Common myeloid progenitor, CD34-positive (primary cell): Measurements from ENCODE around the gene NUDT9.
"Not testable (repeated sequence)": the region's sequence is repeated elsewhere in the genome, so short reads cannot be mapped to it uniquely, and the experiment has no call there.

Experiments
- CTCF ChIA-PET: fragments of 350-600 bp; sonication (Branson Sonifier 250); formaldehyde crosslinking; loops from one replicate; lab custom pipeline; 2021; ENCODE audit warnings: antibody characterized with exemption; lab: Charles Lee
- POLR2A ChIA-PET: fragments of 350-600 bp; sonication (Branson Sonifier 250); formaldehyde crosslinking; loops from one replicate; lab custom pipeline; 2021; ENCODE audit warnings: antibody characterized with exemption; lab: Charles Lee
- DNase-seq, 3 donors: peaks; one replicate each; pipeline versions ENCODE4 v3.0.0 to v3.0.0-alpha.2; 2013
- H3K27ac ChIP-seq, 2 experiments: 1 replicate in 1 of 2; 2 replicates in 1 of 2; pipeline ENCODE4 v1.7.0; 2013; ENCODE audit warnings: inconsistent platforms in 2 of 2, low read length in 2 of 2, mild to moderate bottlenecking in 2 of 2, low read depth in 1 of 2, moderate library complexity in 1 of 2; ENCODE audit not compliant: severe bottlenecking in 2 of 2, insufficient read depth in 1 of 2, poor library complexity in 1 of 2
- H3K27me3 ChIP-seq, 5 experiments: replicated peaks in 2 of 5; 1 replicate in 3 of 5; 2 replicates in 2 of 5; pipeline versions ENCODE4 v1.6.1 to v1.7.0; 2013; ENCODE audit warnings: low read length in 4 of 5, mild to moderate bottlenecking in 2 of 5, moderate library complexity in 2 of 5, inconsistent platforms in 1 of 5; ENCODE audit not compliant: insufficient read depth in 5 of 5, control insufficient read depth in 4 of 5
- H3K36me3 ChIP-seq, 4 experiments: 1 replicate in 2 of 4; 2 replicates in 2 of 4; pipeline versions ENCODE4 v1.6.1 to v1.7.0; 2013; ENCODE audit warnings: low read length in 3 of 4, control low read depth in 1 of 4, mild to moderate bottlenecking in 1 of 4; ENCODE audit not compliant: control insufficient read depth in 4 of 4, insufficient read depth in 4 of 4
- H3K4me1 ChIP-seq, 4 experiments: 1 replicate in 3 of 4; 2 replicates in 1 of 4; pipeline versions ENCODE4 v1.6.1 to v1.7.1; 2013; ENCODE audit warnings: low read length in 3 of 4, mild to moderate bottlenecking in 3 of 4, control low read depth in 1 of 4, inconsistent platforms in 1 of 4, moderate library complexity in 1 of 4; ENCODE audit not compliant: control insufficient read depth in 4 of 4, insufficient read depth in 4 of 4; ENCODE audit errors: control extremely low read depth in 1 of 4
- H3K4me3 ChIP-seq, 7 experiments: 1 replicate in 4 of 7; 2 replicates in 3 of 7; pipeline versions ENCODE4 v1.5.1 to v1.7.0; 2013; ENCODE audit warnings: mild to moderate bottlenecking in 7 of 7, low read length in 6 of 7, moderate library complexity in 6 of 7, inconsistent platforms in 2 of 7, low read depth in 2 of 7, control low read depth in 1 of 7; ENCODE audit not compliant: insufficient read depth in 4 of 7, control insufficient read depth in 1 of 7; ENCODE audit errors: extremely low read depth in 1 of 7
- H3K9me3 ChIP-seq, 5 experiments: 1 replicate in 4 of 5; 2 replicates in 1 of 5; pipeline versions ENCODE4 v1.6.1 to v1.7.1; 2013; ENCODE audit warnings: low read length in 4 of 5, mild to moderate bottlenecking in 2 of 5, inconsistent platforms in 1 of 5, low read depth in 1 of 5, moderate library complexity in 1 of 5; ENCODE audit not compliant: control insufficient read depth in 4 of 5, insufficient read depth in 2 of 5; ENCODE audit errors: control extremely low read depth in 1 of 5
- WGBS: methylation state at CpG from one replicate; pipeline ENCODE4 v1.1.5; 2013; ENCODE audit not compliant: insufficient coverage; 5-methylcytosine and 5-hydroxymethylcytosine counted together

The NUDT9 gene

GRCh38 chr4:87445964-87446363 is 23.6 kb downstream of the NUDT9 start:
- POLR2A ChIA-PET: interaction anchor here (0.6 kb wide), 1 partner anchor 64 kb away, joined by 3 read pairs; no protein-coding TSS in a partner anchor
- 43% methylated on average over 2 of the region's 3 CpGs for WGBS

GRCh38 chr4:87446375-87446774 is 24.0 kb downstream of the NUDT9 start:
- not testable (repeated sequence) for DNase-seq, H3K27me3 ChIP-seq, H3K4me3 ChIP-seq, H3K4me1 ChIP-seq, H3K27ac ChIP-seq, H3K9me3 ChIP-seq
- ChIA-PET POLR2A (interaction anchor here (0.6 kb wide), 1 partner anchor 65 kb away, joined by 3 read pairs; no protein-coding TSS in a partner anchor), CTCF (interaction anchor here (1.0 to 1.2 kb wide), 2 partner anchors 18 to 21 kb away, joined by 3 read pairs; no protein-coding TSS in a partner anchor)
- WGBS: 100% methylated on average over 1 of the region's 6 CpGs
- H3K36me3 ChIP-seq: peaks cover 18 to 29% (median 25%) of the 10 kb centered on the region in 4 experiments

More at GRCh38 chr4:87445964-87446363, 23.6 kb downstream of the NUDT9 start:
- Histone ChIP-seq H3K36me3 (peaks cover 15 to 29% (median 23%) of the 10 kb centered on the region in 4 experiments), H3K27me3 (no peaks in the 10 kb centered on the region), H3K27ac (no peak overlapping the region), H3K4me1 (no peaks in the 10 kb centered on the region), H3K9me3 (no peaks in the 10 kb centered on the region), H3K4me3 (no peak overlapping the region)
- DNase-seq: no peak
- CTCF ChIA-PET: interaction anchor here (0.6 to 1.2 kb wide), 2 partner anchors 21 to 70 kb away, joined by 3 read pairs; no protein-coding TSS in a partner anchor

GRCh38 chr4:87451537-87451936 is 29.2 kb downstream of the NUDT9 start:
- POLR2A ChIA-PET: no interaction called here
- CTCF ChIA-PET: interaction anchor here (1.2 to 1.4 kb wide), 4 partner anchors 8 to 76 kb away, joined by 3 to 4 read pairs (median 4); no protein-coding TSS in a partner anchor

GRCh38 chr4:87458913-87459312 is 36.5 kb downstream of the NUDT9 start:
- CTCF ChIA-PET: interaction anchor here (2.2 to 3.1 kb wide), 2 partner anchors 8 to 83 kb away, joined by 8 to 14 read pairs; no protein-coding TSS in a partner anchor
- POLR2A ChIA-PET: no interaction called here
- Histone ChIP-seq H3K4me3 (no peak overlapping the region), H3K36me3 (peaks cover 0 to 18% (median 11%) of the 10 kb centered on the region in 4 experiments), H3K27ac (no peak overlapping the region), H3K9me3 (peaks cover 0 to 3% (median 0%) of the 10 kb centered on the region in 5 experiments), H3K4me1 (no peaks in the 10 kb centered on the region), H3K27me3 (no peaks in the 10 kb centered on the region)
- WGBS: no CpG with 5 or more reads among the region's 4 CpGs
- DNase-seq: no peak

More at GRCh38 chr4:87451537-87451936, 29.2 kb downstream of the NUDT9 start:
- no peak overlapping the region for H3K4me3 ChIP-seq
- no peak overlapping the region for H3K27ac ChIP-seq
- peaks cover 7 to 22% (median 16%) of the 10 kb centered on the region in 4 experiments for H3K36me3 ChIP-seq
- H3K9me3 ChIP-seq: no peaks in the 10 kb centered on the region
- peak in 2 of 3 donors; percentile 12 to 14 for DNase-seq
- H3K4me1 ChIP-seq: no peaks in the 10 kb centered on the region
- no peaks in the 10 kb centered on the region for H3K27me3 ChIP-seq

- DNase-seq: no peak
These were observed 38.9 kb downstream of the NUDT9 start for GRCh38 chr4:87461281-87461700.

GRCh38 chr4:87462102-87462501 is 39.7 kb downstream of the NUDT9 start:
- H3K27me3 ChIP-seq: no peaks in the 10 kb centered on the region
- H3K4me3 ChIP-seq: no peak overlapping the region
- WGBS: no CpG with 5 or more reads among the region's 2 CpGs
- ChIA-PET POLR2A (interaction anchor here (0.5 kb wide), 1 partner anchor 14 kb away, joined by 5 read pairs; no protein-coding TSS in a partner anchor), CTCF (no interaction called here)
- H3K4me1 ChIP-seq: no peaks in the 10 kb centered on the region
- no peak overlapping the region for H3K27ac ChIP-seq
- H3K36me3 ChIP-seq: peaks cover 0 to 12% (median 6%) of the 10 kb centered on the region in 4 experiments
- DNase-seq: no peak
- peaks cover 0 to 3% (median 0%) of the 10 kb centered on the region in 5 experiments for H3K9me3 ChIP-seq

More at GRCh38 chr4:87461281-87461700, 38.9 kb downstream of the NUDT9 start:
- no peak overlapping the region for H3K27ac ChIP-seq
- H3K36me3 ChIP-seq: peaks cover 0 to 14% (median 6%) of the 10 kb centered on the region in 4 experiments
- no peaks in the 10 kb centered on the region for H3K4me1 ChIP-seq
- H3K27me3 ChIP-seq: no peaks in the 10 kb centered on the region
- peaks cover 0 to 3% (median 0%) of the 10 kb centered on the region in 5 experiments for H3K9me3 ChIP-seq
- ChIA-PET CTCF (no interaction called here), POLR2A (no interaction called here)
- no peak overlapping the region for H3K4me3 ChIP-seq

- Histone ChIP-seq H3K27ac (no peak overlapping the region), H3K36me3 (no peaks in the 10 kb centered on the region), H3K27me3 (no peaks in the 10 kb centered on the region), H3K9me3 (no peaks in the 10 kb centered on the region), H3K4me1 (no peaks in the 10 kb centered on the region), H3K4me3 (no peak overlapping the region)
- DNase-seq: peak; percentile 58 to 83 (median 79)
- 82% methylated on average over 3 of the region's 7 CpGs for WGBS
- ChIA-PET CTCF (interaction anchor here (0.6 to 10.2 kb wide), 11 partner anchors 9 to 246 kb away, joined by 3 to 91 read pairs (median 5); partner anchors contain the start of genes HSD17B11 and KLHL8), POLR2A (no interaction called here)
These were observed 43.5 kb downstream of the NUDT9 start for GRCh38 chr4:87465739-87466366.
